Measurements from ENCODE around the gene JAZF1. TPM values are rescaled to one million over a fixed set of nuclear protein-coding genes. Genes with fewer than 3 reads are reported as not detected.

JAZF1 gene
- total and polyA plus RNA-seq, 10 of the 15 experiments (the other 5 are each of a cell fraction or from before 2014, with no cell fraction given) = 0.04 to 0.82 (median 0.15) TPM; not detected in 3

- ChIA-PET CTCF (interaction anchor here (0.9 to 1.3 kb wide), 3 partner anchors 16 to 43 kb away, joined by 3 to 4 read pairs (median 3); no protein-coding TSS in a partner anchor), RAD21 (ENCODE audit: unreplicated experiment) (interaction anchor here (1.4 kb wide), 1 partner anchor 16 kb away, joined by 5 read pairs; no protein-coding TSS in a partner anchor), POLR2A (no interaction called here), SMC1A (ENCODE audit: uncharacterized antibody, unreplicated experiment) (interaction anchor here (1.0 kb wide), 1 partner anchor 15 kb away, joined by 3 read pairs; no protein-coding TSS in a partner anchor)
- Histone ChIP-seq H3K9ac (ENCODE audit: control insufficient read depth, insufficient read depth, low read length) (no peak overlapping the region), H3K4me2 (ENCODE audit: control insufficient read depth, insufficient read depth) (no peak overlapping the region), H4K20me1 (ENCODE audit: control insufficient read depth, insufficient read depth) (no peaks in the 10 kb centered on the region), H2AFZ (ENCODE audit: control insufficient read depth, low read depth, low read length) (no peak overlapping the region), H3K4me1 (ENCODE audit: control insufficient read depth, insufficient read depth, low read length) (no peaks in the 10 kb centered on the region), H3K36me3 (ENCODE audit: control insufficient read depth in 2 of 2, insufficient read depth in 2 of 2, low read length in 1 of 2) (no peaks in the 10 kb centered on the region), H3K9me3 (replicated peaks; ENCODE audit: control insufficient read depth, insufficient read depth, low read length) (no peaks in the 10 kb centered on the region), H3K4me3 (no peak overlapping the region), H3K79me2 (ENCODE audit: control insufficient read depth, insufficient read depth, low read length) (no peaks in the 10 kb centered on the region), H3K27me3 (replicated peaks in 1 of 2; ENCODE audit: control insufficient read depth in 2 of 2, insufficient read depth in 2 of 2, low read length in 1 of 2) (no peaks in the 10 kb centered on the region; a peak in 1 of 4 replicates), H3K27ac (ENCODE audit: control insufficient read depth, insufficient read depth) (no peak overlapping the region)
- TF ChIP-seq EGR1 (IDR thresholded peaks at IDR 0.05; ENCODE audit: borderline replicate concordance in 1 of 2, low read depth in 2 of 2, low read length in 2 of 2) (no peak), POU2F2 (IDR thresholded peaks at IDR 0.05; ENCODE audit: borderline replicate concordance, low read depth, low read length) (no peak), IRF5 (IDR thresholded peaks at IDR 0.05; ENCODE audit: borderline replicate concordance) (no peak), USF2 (IDR thresholded peaks at IDR 0.05; ENCODE audit: borderline replicate concordance, low read depth, low read length) (no peak), E4F1 (IDR thresholded peaks at IDR 0.05; ENCODE audit: borderline replicate concordance, partially characterized antibody) (no peak), ZZZ3 (IDR thresholded peaks at IDR 0.05; ENCODE audit: control insufficient read depth, insufficient read length, low read depth) (no peak), CBX5 (IDR thresholded peaks at IDR 0.05; ENCODE audit: low read depth) (no peak)
- FAIRE-seq = no peak
- in situ Hi-C loops (cut with MboI) = no loop called here
- ATAC-seq = no peak
- intact Hi-C loops (cut with micrococcal nuclease; ENCODE audit: unreplicated experiment) = no loop called here
- no peak for DNase-seq (ENCODE audit: low read depth, low spot score)
- no TSS peak for BruUV-seq (replicated peaks)
Observed at GRCh38 chr7:28044825-28045224, 135.8 kb downstream of the JAZF1 start.
